ENCODE data around the gene TESPA1. TPM values are rescaled to one million over a fixed set of nuclear protein-coding genes. Genes with fewer than 3 reads are reported as not detected.

TESPA1 gene
- total and polyA plus RNA-seq, 2 of the 8 experiments (the other 6 are each of a cell fraction or from before 2014, with no cell fraction given) = not detected

GRCh38 chr12:54959291-54960018 is 25.1 kb downstream of the TESPA1 start (continued):
- TF ChIP-seq RBBP5 (IDR thresholded peaks at IDR 0.05; ENCODE audit: borderline replicate concordance, low read depth, low read length) (no peak), SAP30 (IDR thresholded peaks at IDR 0.05; ENCODE audit: insufficient read depth, insufficient replicate concordance, low read length) (no peak), CREB1 (IDR thresholded peaks at IDR 0.05) (no peak), HDAC6 (IDR thresholded peaks at IDR 0.05; ENCODE audit: low read depth, low read length) (no peak), GTF2F1 (IDR thresholded peaks at IDR 0.05; ENCODE audit: borderline replicate concordance, low read depth, low read length) (no peak), YY1 (IDR thresholded peaks at IDR 0.05; ENCODE audit: low read depth, low read length) (no peak), BCL11A (IDR thresholded peaks at IDR 0.05; ENCODE audit: low read depth in 2 of 2, low read length in 2 of 2) (no peak), ATF3 (IDR thresholded peaks at IDR 0.05; ENCODE audit: insufficient read depth, low read depth, low read length) (no peak)
